Stimulated activated CD8-positive, alpha-beta memory T cell treated with anti-CD3 and anti-CD28 coated beads, Interleukin-15, amount 100 ng/mL, for 1 hour (primary cell): ENCODE data around the gene CDC45.

Source experiments
- DNase-seq: peaks from one replicate; pipeline ENCODE4 v3.0.0-alpha.2; 2020; ENCODE audit warnings: low read depth

The CDC45 gene

DNA sequence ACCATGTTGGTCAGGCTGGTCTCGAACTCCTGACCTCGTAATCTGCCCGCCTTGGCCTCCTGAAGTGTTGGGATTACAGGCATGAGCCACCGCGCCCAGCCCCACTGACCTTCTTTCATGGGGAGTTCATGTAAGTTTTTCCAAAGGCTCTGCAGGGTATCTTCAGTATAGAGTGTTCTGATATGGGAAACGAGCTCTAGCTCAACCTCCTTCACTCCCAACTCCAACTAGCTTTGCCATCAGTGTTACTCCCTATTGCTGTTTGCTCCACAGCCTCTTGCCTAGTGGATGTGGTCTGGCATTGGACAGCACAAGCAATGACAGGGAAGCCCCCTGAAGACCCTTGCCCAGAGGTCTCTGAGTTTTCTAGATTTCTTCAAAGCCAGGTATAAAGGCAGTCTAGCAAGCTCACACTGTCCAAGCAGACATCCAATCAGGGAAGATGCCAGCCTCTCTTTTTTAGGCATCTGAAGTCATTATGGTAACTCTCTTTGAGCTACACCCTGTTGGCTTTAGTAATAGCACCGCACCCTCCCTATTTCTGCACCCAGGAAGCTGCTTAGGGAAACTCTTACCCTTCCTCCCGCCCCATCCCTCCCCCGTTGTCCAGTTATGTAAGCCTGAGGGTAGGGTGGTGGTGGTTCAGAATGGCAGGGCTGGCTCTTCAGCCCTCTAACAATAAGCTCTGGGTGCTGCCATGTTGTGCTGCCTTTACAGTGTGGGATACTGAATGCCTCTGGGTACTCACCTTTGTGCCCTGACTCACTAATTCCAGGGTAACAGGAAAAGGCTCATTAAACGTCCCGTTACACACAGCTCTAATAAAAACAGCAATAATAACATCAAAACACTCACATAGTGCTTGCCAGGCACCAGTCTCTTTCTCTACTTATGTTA is 85.9 kb downstream of the CDC45 start:
- no peak for DNase-seq

DNA sequence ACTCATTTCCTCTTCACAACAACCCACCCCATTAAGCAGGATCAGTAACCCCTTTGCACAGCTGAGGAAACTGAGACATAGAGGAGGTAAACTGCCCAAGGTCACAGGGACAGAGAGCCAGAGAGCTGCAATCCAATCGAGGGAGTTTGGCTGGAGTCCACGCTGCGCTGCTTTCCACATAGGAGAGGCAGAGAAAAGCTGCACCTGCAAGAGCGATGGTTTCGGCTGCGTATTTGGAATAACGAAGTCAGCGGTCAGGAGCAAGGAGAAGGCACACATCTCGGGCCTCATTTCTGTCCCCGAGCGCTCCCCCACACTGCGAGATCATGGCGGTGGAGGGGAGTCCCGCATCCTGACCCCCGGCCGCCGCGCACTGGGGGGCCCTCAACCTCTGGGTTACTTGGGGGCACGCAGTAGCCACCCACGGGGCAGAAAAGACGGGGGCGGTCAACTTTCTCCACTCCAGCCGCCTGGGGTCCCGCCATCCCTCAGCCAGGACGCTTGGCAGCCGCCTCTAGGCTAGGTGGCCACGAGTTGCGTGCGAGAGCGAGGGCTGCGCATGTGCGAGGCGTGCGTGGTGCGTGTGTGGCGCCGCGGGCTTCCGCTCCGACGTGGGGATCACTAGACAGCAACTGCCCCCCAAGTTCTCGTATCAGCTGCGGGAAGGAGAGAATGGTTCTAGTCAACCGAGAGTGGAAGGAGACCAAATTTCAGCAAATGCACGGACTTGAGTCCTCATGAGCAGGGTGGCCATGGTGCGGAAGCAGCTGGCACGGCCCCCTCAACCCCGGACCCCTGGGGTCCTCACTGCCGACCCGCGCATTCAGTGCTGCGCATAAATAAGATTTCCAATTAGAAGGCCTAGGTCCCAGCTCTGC is 86.8 kb downstream of the CDC45 start:
- no peak for DNase-seq

DNA sequence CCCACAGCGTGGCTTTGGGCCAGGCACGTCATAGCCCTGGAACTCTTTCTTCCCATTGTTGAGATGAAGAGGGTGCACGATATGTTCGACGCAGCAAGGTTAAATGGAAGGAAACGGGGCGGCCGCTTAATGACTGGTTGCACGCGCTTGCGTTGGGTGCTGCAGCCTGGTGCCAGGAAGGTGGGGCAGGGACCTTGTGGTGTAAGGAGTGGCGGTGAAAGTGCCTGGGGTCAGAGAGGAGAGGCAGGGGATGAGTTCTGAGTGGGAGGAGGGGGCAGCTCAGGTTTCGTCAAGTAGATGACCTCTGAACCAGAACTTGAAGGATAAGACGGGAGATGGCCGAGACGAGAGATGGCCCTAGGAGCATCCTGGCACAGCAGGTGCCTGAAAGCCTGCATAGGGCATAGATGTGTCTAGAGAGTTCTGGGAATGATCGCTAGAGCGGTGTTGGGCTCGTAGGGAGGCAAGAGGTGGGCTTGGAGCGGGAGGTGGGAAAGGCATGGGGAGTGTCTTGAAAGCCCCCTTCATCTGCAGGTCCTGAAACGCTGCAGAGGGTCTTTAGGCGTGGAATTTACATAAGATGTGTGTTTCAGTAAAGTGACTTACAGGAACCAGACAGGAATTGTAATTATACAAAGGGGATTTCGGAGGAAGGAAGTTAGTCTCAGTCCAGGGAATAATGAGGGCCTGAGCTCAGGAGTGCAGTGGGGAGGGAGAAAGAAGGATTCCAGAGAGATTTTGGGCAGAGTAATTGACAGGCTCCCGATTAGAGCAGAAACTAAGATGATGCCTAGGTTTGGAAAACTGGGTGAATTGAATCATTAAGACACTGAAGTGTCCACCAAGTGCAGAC is 87.7 kb downstream of the CDC45 start:
- DNase-seq, result no peak

DNA sequence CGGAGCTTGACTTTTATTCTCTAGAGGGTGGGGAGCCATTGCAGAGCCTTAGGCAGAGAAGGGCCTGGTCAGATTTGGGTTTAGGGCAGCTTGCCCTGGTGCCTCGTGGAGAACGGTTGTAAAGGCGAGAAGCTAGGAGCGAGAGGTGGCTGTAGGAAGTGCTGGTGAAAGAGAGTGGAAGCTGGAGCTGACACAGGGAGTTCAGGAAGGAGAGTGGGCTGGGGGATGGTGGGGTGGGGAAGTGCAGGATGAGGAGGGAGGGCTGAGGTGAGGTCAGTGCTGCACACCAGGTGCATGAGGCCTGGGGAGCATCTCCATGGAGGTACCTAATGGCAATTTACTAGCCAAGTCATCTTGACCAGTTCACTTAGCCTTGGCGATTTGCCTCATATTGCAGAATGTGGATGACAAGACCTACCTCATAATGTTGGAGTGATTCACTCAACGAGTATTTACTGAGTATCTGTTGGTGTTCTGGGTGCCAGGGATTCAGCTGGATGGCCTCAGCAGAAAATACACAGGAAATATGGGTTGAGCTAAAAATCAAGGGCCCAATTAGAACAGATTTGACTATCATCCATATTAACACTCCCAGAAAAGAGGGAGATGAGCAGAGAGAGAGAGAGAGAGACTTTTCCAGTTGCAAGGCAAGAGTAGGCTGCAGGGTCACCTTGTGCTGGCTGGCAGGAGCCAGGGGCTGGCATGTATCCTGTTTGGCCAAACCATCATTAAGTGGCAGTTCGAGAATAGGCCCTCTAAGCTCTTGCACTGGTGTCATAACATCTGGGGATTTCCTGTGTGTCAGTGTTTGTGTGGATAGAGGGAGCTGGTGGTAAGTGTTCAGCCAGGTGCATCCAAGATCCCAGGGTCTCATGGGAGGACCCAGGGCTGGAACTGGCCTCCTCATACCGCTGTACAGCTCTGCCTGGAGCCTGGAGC is 88.9 kb downstream of the CDC45 start:
- DNase-seq, result no peak

DNA sequence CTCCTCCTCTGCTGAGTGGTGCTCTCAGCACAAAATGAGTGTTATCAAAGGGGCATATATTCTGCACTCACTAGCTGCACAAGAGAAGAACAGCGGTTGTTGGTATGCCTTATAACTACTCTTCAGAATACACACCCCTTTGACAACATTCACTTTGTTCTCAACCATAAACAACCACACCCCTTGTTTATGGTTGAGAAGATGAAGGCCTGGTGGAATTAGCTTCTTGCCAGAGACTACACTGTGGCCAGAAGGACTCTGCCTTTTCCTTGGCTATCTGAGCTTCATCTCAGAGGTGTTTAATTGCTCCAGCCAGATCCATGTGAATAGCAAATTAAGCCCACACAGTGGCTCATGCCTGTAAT is 89.5 kb downstream of the CDC45 start:
- no peak for DNase-seq

GRCh38 chr22:19569976-19570375 is 90.3 kb downstream of the CDC45 start:
- DNase-seq, result no peak
